A673 (cell line): ENCODE results near the gene PIK3R6. TPM values are rescaled to one million over a fixed set of nuclear protein-coding genes. Genes with fewer than 3 reads are reported as not detected.

Experiments used
- BruUV-seq: library from RNA; stranded (reverse); fragments of 400-500 nt; replicated peaks from 2 replicates; lab custom pipeline; 2021; lab: Mats Ljungman, UMichigan
- CTCF ChIA-PET: fragments of 300-600 bp; sonication (Branson Sonifier 250); formaldehyde crosslinking; loops from one replicate; lab custom pipeline; 2022; ENCODE audit warnings: antibody characterized with exemption; lab: Charles Lee
- POLR2A ChIA-PET: fragments of 300-600 bp; sonication (Branson Sonifier 250); formaldehyde crosslinking; loops from one replicate; lab custom pipeline; 2022; ENCODE audit warnings: antibody characterized with exemption; ENCODE audit not compliant: low non-redundant PET; lab: Charles Lee
- DNase-seq: peaks from one replicate; pipeline ENCODE4 v3.0.0-alpha.2; 2015; ENCODE audit warnings: low spot score
- H3K27ac ChIP-seq: fragments of 200-600 bp; sonication (generic); 2 replicates; pipeline ENCODE4 v1.5.1; 2016; ENCODE audit warnings: mixed run types, low read depth, mild to moderate bottlenecking, mixed read lengths, antibody characterized with exemption, low read length; ENCODE audit not compliant: poor library complexity, severe bottlenecking
- H3K27me3 ChIP-seq: fragments of 200-600 bp; sonication (generic); replicated peaks from 2 replicates; pipeline ENCODE4 v1.6.1; 2017; ENCODE audit warnings: mixed run types, low read depth, mild to moderate bottlenecking, mixed read lengths, antibody characterized with exemption, low read length; ENCODE audit not compliant: insufficient read depth, poor library complexity
- H3K36me3 ChIP-seq: fragments of 200-600 bp; sonication (generic); 2 replicates; pipeline ENCODE4 v1.6.1; 2016; ENCODE audit warnings: mixed run types, mild to moderate bottlenecking, mixed read lengths, antibody characterized with exemption, low read length; ENCODE audit not compliant: insufficient read depth, poor library complexity, severe bottlenecking
- H3K4me1 ChIP-seq: fragments of 200-600 bp; sonication (generic); 2 replicates; pipeline ENCODE4 v1.6.1; 2017; ENCODE audit warnings: mixed run types, mild to moderate bottlenecking, mixed read lengths, antibody characterized with exemption, low read length; ENCODE audit not compliant: insufficient read depth, poor library complexity, severe bottlenecking
- H3K4me3 ChIP-seq: fragments of 200-600 bp; sonication (generic); 2 replicates; pipeline ENCODE4 v1.5.1; 2016; ENCODE audit warnings: low read depth, mixed run types, mild to moderate bottlenecking, mixed read lengths, low read length; ENCODE audit not compliant: poor library complexity, severe bottlenecking
- H3K9me3 ChIP-seq: fragments of 200-600 bp; sonication (generic); 2 replicates; pipeline ENCODE4 v1.6.1; 2016; ENCODE audit warnings: mixed run types, low read depth, mild to moderate bottlenecking, mixed read lengths, antibody characterized with exemption, low read length; ENCODE audit not compliant: poor library complexity, severe bottlenecking
- CTCF ChIP-seq: fragments of 300-800, 200-600 bp; sonication (generic); conservative IDR thresholded peaks from 2 replicates; pipeline ENCODE4 v1.5.1; 2017; ENCODE audit warnings: low read depth, mild to moderate bottlenecking, antibody characterized with exemption, low read length, moderate library complexity, mixed read lengths
- EZH2 ChIP-seq: fragments of 200-600 bp; sonication (generic); IDR thresholded peaks from 2 replicates; pipeline ENCODE4 v1.6.1; 2017; ENCODE audit warnings: borderline replicate concordance, low read depth, mild to moderate bottlenecking, mixed read lengths, antibody characterized with exemption, low read length; ENCODE audit not compliant: poor library complexity, severe bottlenecking
- intact Hi-C: fragments of 100-400 bp; cut with micrococcal nuclease; formaldehyde crosslinking; loops from one replicate; pipeline ENCODE4 v1.10.0; 2022; ENCODE audit not compliant: unreplicated experiment
- total RNA-seq: library from RNA; stranded (reverse); gene quantifications from 2 replicates; pipeline ENCODE4 v1.2.3, GENCODE V29; 2021

Gene PIK3R6
- total RNA-seq, 1 experiment from 2014 or later = not detected

- H3K4me1 ChIP-seq = no peaks in the 10 kb centered on the region
- no peak for DNase-seq
- no peak overlapping the region for H3K27ac ChIP-seq
- POLR2A ChIA-PET = no interaction called here
- no peaks in the 10 kb centered on the region for H3K36me3 ChIP-seq
- no peaks in the 10 kb centered on the region for H3K9me3 ChIP-seq
- BruUV-seq = no TSS peak
- TF ChIP-seq EZH2 (no peak), CTCF (no peak)
- H3K4me3 ChIP-seq = no peak overlapping the region
- intact Hi-C loops = loop anchor here (1.0 kb wide), 1 partner anchor 12 kb away; no protein-coding TSS in a partner anchor
- H3K27me3 ChIP-seq = peaks cover 6% of the 10 kb centered on the region
- CTCF ChIA-PET = no interaction called here
Measured at GRCh38 chr17:8801135-8801840, 66.2 kb downstream of the PIK3R6 start.

GRCh38 chr17:8800656-8801055 lies 66.8 kb downstream of the PIK3R6 start:
- TF ChIP-seq EZH2 (no peak), CTCF (no peak)
- no peak overlapping the region for H3K4me3 ChIP-seq
- intact Hi-C loops = loop anchor here (1.0 kb wide), 1 partner anchor 13 kb away; no protein-coding TSS in a partner anchor
- H3K27ac ChIP-seq = no peak overlapping the region
- no peaks in the 10 kb centered on the region for H3K4me1 ChIP-seq
- H3K27me3 ChIP-seq = peaks cover 6% of the 10 kb centered on the region
- DNase-seq = no peak
- ChIA-PET POLR2A (no interaction called here), CTCF (no interaction called here)
- no peaks in the 10 kb centered on the region for H3K9me3 ChIP-seq
- no peaks in the 10 kb centered on the region for H3K36me3 ChIP-seq
- BruUV-seq = no TSS peak

GRCh38 chr17:8799570-8800212 lies 67.8 kb downstream of the PIK3R6 start:
- CTCF ChIA-PET = no interaction called here
- H3K27me3 ChIP-seq = peaks cover 6% of the 10 kb centered on the region

More at GRCh38 chr17:8799570-8800212, 67.8 kb downstream of the PIK3R6 start:
- H3K9me3 ChIP-seq = no peaks in the 10 kb centered on the region
- no peaks in the 10 kb centered on the region for H3K36me3 ChIP-seq
- POLR2A ChIA-PET = no interaction called here
- no peak overlapping the region for H3K27ac ChIP-seq
- H3K4me3 ChIP-seq = no peak overlapping the region
- no peak for DNase-seq
- intact Hi-C loops = no loop called here
- BruUV-seq = no TSS peak
- H3K4me1 ChIP-seq = no peaks in the 10 kb centered on the region
- TF ChIP-seq CTCF (no peak), EZH2 (no peak)
